RWPE2 (cell line): ENCODE results near the gene MYO1B.

Source experiments
- ATAC-seq: fragments of 200-7000 bp; cut with Tn5 transposase; 3 replicates; pipeline ENCODE4 v1.9.1; 2021; ENCODE audit warnings: low read depth
- DNase-seq: peaks from one replicate; pipeline ENCODE4 v3.0.0-alpha.2; 2020; ENCODE audit warnings: low spot score
- H3K27ac ChIP-seq: fragments of 450-650 bp; 2 replicates; pipeline ENCODE4 v1.5.1; 2017; ENCODE audit warnings: mild to moderate bottlenecking; ENCODE audit not compliant: poor library complexity, severe bottlenecking
- H3K27me3 ChIP-seq: fragments of 250-450 bp; sonication (Bioruptor Pico); 2 replicates; pipeline ENCODE4 v1.5.1; 2021; ENCODE audit warnings: mild to moderate bottlenecking, moderate library complexity; ENCODE audit not compliant: insufficient read depth, poor library complexity, severe bottlenecking
- H3K36me3 ChIP-seq: fragments of 250-450 bp; sonication (Bioruptor Pico); 2 replicates; pipeline ENCODE4 v1.5.1; 2020; ENCODE audit warnings: low read depth, mild to moderate bottlenecking, moderate library complexity
- H3K4me1 ChIP-seq: fragments of 250-450 bp; sonication (Bioruptor Pico); 2 replicates; pipeline ENCODE4 v1.5.1; 2021; ENCODE audit warnings: mild to moderate bottlenecking, moderate library complexity; ENCODE audit not compliant: insufficient read depth, poor library complexity, severe bottlenecking
- H3K4me3 ChIP-seq: fragments of 250-450 bp; sonication (Bioruptor Pico); 2 replicates; pipeline ENCODE4 v1.5.1; 2021; ENCODE audit warnings: mild to moderate bottlenecking, moderate library complexity; ENCODE audit not compliant: severe bottlenecking
- H3K9me3 ChIP-seq: fragments of 250-450 bp; sonication (Bioruptor Pico); 2 replicates; pipeline ENCODE4 v1.5.1; 2021; ENCODE audit warnings: mild to moderate bottlenecking, moderate library complexity; ENCODE audit not compliant: severe bottlenecking
- TF ChIP-seq, protein P1 (sequence below): fragments of 450-650 bp; IDR thresholded peaks from one replicate; pipeline ENCODE4 v1.5.1; 2017; ENCODE audit warnings: mild to moderate bottlenecking, moderate library complexity; ENCODE audit not compliant: poor library complexity, severe bottlenecking

The MYO1B gene

DNA sequence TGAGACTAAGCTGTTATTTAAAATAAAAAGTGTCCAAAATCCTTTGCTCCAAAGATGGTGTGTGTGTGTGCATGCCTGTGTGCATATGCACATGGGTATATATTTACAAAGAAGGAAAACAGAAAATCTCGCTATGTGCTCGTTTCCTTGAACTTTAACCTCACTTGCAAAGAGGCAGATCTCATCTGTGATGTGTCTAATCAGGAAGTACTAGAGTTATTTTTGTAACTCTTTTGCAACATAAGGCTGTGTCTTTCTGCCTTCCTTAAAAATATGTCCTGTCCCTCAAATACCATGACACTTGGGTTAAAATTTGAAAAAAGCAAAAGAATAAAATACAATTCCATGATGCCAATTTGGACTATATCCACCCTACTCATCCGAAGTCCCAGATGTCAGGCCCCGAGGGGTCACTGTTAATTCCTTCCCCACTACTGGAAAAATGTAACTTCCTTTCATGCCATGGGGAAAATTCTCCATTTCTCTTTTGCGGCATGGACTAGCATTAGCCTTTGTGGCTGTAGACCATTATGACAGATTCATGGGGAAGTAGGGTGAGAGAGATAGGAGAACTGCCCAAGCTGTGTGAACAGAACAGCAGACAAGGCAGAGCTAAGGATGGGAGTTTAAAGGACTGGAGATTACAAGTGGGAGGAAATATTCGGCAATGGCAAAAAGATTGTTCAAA, 191.3 kb downstream of the MYO1B start:
- DNase-seq (no peak), ATAC-seq (no peak; the same call in 2 of the 3 replicates)
- H3K9me3 ChIP-seq: no peaks in the 10 kb centered on the region
- no peaks in the 10 kb centered on the region for H3K36me3 ChIP-seq
- TF ChIP-seq, protein P1, sequence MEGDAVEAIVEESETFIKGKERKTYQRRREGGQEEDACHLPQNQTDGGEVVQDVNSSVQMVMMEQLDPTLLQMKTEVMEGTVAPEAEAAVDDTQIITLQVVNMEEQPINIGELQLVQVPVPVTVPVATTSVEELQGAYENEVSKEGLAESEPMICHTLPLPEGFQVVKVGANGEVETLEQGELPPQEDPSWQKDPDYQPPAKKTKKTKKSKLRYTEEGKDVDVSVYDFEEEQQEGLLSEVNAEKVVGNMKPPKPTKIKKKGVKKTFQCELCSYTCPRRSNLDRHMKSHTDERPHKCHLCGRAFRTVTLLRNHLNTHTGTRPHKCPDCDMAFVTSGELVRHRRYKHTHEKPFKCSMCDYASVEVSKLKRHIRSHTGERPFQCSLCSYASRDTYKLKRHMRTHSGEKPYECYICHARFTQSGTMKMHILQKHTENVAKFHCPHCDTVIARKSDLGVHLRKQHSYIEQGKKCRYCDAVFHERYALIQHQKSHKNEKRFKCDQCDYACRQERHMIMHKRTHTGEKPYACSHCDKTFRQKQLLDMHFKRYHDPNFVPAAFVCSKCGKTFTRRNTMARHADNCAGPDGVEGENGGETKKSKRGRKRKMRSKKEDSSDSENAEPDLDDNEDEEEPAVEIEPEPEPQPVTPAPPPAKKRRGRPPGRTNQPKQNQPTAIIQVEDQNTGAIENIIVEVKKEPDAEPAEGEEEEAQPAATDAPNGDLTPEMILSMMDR: no peak
- H3K27me3 ChIP-seq: no peaks in the 10 kb centered on the region
- no peak overlapping the region for H3K27ac ChIP-seq
- no peak overlapping the region for H3K4me3 ChIP-seq
- no peaks in the 10 kb centered on the region for H3K4me1 ChIP-seq

DNA sequence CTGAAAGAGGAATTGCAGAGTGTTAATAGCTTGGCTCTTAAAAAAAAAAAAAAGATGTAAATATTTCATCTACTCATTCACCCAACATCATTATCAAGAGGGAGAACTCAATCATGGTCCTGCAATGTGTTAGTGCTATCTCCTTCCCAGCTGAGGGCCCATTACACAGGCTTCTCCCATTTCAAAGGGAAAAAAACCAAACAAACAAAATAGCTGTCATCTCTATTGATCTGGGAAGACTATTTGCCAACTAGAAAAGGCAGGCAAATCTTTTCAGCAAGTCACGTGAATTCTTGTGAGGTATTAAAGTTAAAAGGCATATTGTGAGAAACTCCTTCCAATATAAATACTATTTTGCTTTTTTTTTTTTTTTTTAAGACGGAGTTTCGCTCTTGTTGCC, 194.3 kb downstream of the MYO1B start:
- ATAC-seq (no peak), DNase-seq (no peak)
- no peaks in the 10 kb centered on the region for H3K27me3 ChIP-seq
- no peaks in the 10 kb centered on the region for H3K9me3 ChIP-seq
- no peak overlapping the region for H3K27ac ChIP-seq
- TF ChIP-seq, protein P1: no peak
- H3K4me1 ChIP-seq: no peaks in the 10 kb centered on the region
- no peaks in the 10 kb centered on the region for H3K36me3 ChIP-seq
- H3K4me3 ChIP-seq: no peak overlapping the region

DNA sequence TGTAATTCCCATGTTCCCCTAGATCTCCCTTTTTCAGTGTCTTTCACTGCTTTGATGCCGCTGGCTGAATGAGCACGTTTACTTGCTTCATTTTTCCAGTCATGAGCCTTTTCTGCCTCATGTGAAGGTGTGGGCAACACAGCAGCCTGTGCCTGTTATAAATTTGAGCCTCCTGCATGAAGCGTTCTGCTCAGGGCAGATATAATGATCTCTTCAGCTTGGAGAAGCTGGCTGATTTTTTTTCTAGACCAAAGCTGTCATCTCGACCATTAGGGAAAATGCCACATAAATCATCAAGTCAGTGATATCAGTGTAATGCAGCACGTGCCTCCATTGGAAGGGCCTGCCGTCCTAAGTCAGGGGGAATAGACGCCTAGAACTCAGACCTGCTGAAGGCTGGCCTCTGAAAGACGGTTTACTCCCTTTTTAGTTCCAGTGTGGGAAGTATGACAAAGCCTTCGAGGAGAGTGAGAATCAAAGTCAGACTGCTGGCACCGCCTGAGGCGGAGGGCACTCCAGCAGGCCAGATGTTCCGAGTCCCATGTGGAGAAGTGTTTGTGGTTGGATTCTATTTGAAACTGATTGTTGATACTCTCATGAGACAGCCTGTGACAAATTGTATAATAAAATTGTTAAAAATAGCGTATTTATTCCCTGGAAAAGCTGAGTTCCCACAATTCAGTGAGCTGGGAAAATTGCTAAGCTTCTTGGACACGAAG, 196.5 kb downstream of the MYO1B start:
- ATAC-seq (no peak), DNase-seq (no peak)
- Histone ChIP-seq H3K36me3 (no peaks in the 10 kb centered on the region), H3K27me3 (no peaks in the 10 kb centered on the region), H3K4me1 (no peaks in the 10 kb centered on the region), H3K27ac (no peak overlapping the region), H3K9me3 (no peaks in the 10 kb centered on the region), H3K4me3 (no peak overlapping the region)
- TF ChIP-seq, protein P1: no peak

DNA sequence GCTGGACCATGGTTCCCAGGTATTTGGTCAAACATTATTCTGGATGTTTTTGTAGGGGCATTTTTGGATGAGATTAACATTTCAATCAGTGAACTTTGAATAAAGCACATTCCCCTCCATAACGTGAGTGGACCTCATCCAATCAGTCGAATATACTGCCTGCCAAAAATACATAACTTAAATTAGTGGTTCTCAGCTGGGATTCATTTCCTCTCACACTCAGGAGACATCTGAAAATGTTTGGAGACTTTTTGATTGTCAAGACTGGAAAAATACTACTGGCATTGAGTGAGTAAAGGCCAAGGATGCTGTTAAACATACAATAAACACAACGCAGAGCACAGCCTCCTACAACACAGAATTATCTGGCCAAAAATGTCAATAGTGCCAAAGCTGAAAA, 198.2 kb downstream of the MYO1B start:
- Histone ChIP-seq H3K9me3 (no peaks in the 10 kb centered on the region), H3K4me3 (no peak overlapping the region), H3K4me1 (no peaks in the 10 kb centered on the region), H3K27me3 (no peaks in the 10 kb centered on the region), H3K36me3 (no peaks in the 10 kb centered on the region), H3K27ac (no peak overlapping the region)
- ATAC-seq: no peak
- no peak for DNase-seq
- TF ChIP-seq, protein P1: no peak

DNA sequence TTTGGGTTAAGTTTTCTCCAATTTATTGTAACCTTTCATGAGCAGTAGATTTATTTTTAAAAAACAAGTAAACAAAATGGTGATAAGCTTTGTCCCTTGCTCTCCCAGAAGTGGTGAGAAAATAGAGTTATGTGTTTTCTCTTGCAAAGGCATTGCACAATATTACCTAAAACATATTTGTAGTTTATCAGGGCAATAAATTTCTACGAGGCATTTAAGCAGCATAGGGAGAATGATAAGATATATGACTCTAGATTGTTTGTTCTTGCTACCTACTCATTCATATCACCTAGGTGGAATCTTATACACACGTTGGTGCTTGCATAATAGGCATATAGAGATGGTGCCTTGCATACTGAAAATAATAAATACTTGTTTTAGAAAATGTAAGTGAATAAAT, 201.7 kb downstream of the MYO1B start:
- no peaks in the 10 kb centered on the region for H3K27me3 ChIP-seq
- no peaks in the 10 kb centered on the region for H3K4me1 ChIP-seq
- no peaks in the 10 kb centered on the region for H3K9me3 ChIP-seq
- H3K27ac ChIP-seq: no peak overlapping the region
- H3K4me3 ChIP-seq: no peak overlapping the region
- ATAC-seq: no peak
- TF ChIP-seq, protein P1: no peak
- H3K36me3 ChIP-seq: no peaks in the 10 kb centered on the region
- no peak for DNase-seq
